GM18867 (cell line): ENCODE data around the gene ALDH1A2.

Experiments used
- ATAC-seq: cut with Tn5 transposase; IDR thresholded peaks from one replicate; pipeline ENCODE4 v1.9.1; 2021; ENCODE audit warnings: mild to moderate bottlenecking, moderate library complexity; ENCODE audit not compliant: unreplicated experiment

ALDH1A2 gene

GRCh38 chr15:57947282-57947681 is 118.2 kb downstream of the ALDH1A2 start:
- ATAC-seq: no peak

DNA sequence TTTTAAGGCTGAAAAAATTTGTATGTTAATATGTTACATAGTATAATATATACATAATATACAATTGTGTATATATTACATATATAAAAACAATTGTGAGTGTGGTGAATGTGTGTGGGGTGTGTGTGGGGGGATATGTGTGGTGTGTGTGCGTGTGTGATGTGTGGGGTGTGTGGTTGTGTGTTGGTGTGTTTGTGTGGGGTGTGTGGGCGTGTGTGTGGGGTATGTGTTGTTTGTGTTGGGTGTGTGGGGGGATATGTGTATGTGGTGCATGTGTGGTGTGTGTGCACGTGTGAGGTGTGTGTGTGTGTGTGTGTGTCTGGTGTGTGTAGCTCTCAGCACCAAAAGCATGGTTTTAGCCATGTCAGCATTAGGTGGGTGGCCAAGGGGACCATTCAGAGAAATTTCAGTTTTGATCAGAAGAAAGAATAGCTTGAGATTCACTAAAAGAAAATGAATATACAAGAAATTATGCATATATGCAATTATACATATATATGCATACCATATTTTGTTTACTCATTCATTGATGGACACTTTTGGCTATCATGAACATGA is 118.9 kb downstream of the ALDH1A2 start:
- no peak for ATAC-seq

DNA sequence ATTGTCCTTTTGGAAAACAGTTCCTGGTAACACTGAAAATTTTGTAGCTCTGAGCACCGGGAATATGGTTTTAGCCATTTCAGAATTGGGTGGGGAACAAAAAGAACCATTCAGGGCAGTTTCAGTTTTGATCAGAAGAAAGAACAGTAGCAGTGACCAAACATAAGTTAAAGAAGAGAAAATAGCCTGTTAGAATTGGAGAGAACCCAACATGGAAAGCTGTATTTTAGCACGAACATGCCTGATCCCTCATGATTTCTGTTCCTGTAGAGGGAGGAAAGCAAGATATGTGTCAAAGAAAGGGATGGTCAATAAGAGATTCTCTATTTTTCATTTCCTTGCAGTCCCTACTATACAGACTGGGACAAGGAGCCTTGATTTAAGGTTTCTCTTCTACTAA is 119.9 kb downstream of the ALDH1A2 start:
- ATAC-seq: no peak

- ATAC-seq: no peak
Observed at GRCh38 chr15:57943754-57944420, 121.6 kb downstream of the ALDH1A2 start.

DNA sequence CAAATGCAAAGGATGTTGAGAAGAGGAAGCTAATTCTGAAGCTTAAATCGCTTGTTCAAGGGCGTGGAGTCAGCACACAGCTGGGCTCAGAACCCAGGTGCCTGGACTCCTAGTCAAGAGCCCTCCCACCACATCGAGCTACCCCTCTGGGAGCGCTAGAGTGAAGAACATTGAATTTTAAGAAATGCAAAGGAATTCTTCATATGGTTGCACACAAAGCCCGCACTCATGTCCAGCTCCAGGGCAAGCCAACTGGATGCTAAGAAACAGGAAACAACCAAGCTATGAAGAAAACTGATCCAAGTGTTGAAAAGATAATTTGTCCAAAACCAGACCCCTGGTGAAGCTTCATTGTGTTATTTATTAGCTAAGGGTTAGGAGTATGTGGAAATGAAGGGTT is 122.3 kb downstream of the ALDH1A2 start:
- ATAC-seq: no peak

- ATAC-seq: no peak
Observed at GRCh38 chr15:57941816-57942215, 123.7 kb downstream of the ALDH1A2 start.

GRCh38 chr15:57932348-57932747 is 133.2 kb downstream of the ALDH1A2 start:
- no peak for ATAC-seq

GRCh38 chr15:57931570-57931969 is 133.9 kb downstream of the ALDH1A2 start:
- no peak for ATAC-seq

- ATAC-seq: no peak
Observed at GRCh38 chr15:57927091-57927631, 138.3 kb downstream of the ALDH1A2 start.

DNA sequence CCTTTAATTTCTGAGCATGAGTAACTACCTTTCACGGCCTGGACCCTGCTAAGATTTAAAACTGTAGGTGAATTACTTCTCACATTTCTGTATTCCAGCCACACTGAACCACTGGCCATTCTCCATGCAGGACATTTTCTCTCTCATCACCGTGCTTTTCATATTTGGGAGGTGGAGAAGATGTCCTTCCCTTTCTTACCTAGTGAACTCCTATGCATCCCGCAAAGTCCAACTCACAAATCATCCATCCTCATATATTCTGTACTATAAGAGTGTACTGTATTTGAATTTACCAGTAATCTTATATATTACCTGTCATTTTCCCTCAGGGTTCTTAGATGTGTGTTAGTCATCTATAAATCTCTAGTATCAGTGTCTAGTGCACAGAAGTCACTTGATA is 139.9 kb downstream of the ALDH1A2 start:
- ATAC-seq: no peak

DNA sequence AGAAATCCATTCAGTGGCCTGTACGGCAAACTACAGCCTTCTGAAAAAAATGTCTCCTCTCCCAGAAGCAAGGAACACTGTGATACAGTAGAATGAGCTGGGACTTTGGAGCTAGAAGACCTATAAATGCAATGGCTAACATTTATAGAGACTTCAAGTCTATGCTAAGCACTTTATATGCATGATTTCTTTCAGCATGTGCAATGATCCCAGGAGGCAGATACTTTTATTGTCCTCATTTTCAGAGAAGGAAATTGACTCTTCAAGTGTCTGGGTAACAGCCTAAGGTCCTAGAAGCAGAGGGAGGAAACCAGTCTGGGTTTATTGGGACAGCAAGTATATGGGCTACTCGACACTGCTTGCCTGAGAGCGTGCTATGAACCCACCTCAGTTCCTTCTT is 140.9 kb downstream of the ALDH1A2 start:
- ATAC-seq: no peak

DNA sequence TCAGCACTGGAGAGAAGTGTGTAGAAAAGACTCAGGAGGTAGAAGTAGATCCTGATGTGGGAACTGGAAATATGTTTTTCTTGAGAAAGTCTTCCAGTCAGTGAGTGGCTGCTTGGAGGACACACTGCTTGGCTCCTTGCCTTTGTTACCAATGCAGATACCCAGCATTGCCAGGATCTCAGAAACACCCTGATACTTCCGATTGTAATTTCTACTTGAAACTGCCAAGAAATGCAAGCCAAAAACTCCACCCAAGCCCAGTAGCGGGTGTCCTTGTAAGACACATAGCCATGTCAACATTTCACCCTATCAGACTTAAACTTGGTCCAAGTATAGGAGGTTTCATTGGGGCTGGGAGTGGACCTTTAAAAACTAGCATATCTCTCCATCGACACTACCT is 141.8 kb downstream of the ALDH1A2 start:
- no peak for ATAC-seq

GRCh38 chr15:57923306-57923705 is 142.2 kb downstream of the ALDH1A2 start:
- no peak for ATAC-seq

DNA sequence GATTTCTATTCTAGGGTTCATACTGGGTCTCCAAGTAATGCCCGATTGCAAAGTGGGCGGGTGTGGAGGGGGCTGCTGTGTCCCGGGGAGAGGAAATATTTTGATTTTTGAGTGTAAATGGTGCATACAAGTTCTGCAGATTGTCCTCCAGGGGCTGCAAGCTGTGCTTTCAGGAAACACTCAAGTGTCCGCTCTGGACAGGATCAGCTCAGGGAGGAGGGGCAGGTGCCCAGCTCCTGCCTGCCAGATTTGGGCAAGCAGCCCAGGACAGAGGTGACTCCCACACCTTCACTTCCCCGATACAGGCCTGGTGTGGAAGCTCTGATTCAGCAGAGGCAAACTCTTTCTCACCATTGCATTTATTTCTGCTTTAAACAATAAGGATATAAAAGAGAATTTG is 142.7 kb downstream of the ALDH1A2 start:
- no peak for ATAC-seq

- ATAC-seq: no peak
Observed at GRCh38 chr15:57921371-57921770, 144.1 kb downstream of the ALDH1A2 start.

GRCh38 chr15:57920911-57921310 is 144.6 kb downstream of the ALDH1A2 start:
- ATAC-seq: no peak

DNA sequence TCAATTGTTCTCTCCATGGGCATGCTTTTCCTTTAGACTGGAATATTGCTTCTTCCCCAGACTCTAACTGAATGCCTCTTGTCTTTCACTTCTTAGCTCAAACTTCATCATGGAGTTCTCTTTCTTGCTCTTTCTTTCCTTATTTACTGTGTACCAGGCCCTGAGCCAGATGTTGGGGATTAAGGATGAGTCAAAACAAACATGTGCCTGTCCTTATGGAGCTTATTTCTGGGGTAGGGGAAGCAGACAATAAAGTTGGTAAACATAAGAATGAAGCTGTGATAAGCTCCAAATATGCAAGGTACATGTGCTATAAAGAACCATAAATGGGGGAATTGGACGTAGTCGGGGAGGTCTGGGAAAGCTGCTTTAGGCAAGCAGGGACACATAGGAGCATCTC is 145.8 kb downstream of the ALDH1A2 start:
- no peak for ATAC-seq

- no peak for ATAC-seq
Observed at GRCh38 chr15:57917998-57918397, 147.5 kb downstream of the ALDH1A2 start.

DNA sequence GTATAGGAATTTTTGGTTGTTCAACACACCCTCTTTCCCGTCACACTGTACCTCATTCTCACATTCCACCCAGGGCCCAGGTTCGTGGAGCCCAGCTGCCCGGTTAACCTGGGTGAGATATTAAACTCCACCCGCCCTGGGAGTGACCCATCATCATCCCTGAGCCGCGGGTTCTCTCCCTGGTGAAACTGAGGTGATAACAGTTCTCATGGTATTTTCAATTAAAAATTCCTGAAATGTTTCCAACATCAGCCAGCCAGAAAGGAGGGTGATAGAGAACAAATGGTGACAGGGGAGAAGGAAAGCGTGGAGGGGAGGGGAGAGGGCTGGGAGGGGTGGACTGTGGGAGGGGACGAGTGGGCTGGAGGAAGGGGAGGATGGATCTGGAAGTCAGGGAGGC is 148.8 kb downstream of the ALDH1A2 start:
- no peak for ATAC-seq

DNA sequence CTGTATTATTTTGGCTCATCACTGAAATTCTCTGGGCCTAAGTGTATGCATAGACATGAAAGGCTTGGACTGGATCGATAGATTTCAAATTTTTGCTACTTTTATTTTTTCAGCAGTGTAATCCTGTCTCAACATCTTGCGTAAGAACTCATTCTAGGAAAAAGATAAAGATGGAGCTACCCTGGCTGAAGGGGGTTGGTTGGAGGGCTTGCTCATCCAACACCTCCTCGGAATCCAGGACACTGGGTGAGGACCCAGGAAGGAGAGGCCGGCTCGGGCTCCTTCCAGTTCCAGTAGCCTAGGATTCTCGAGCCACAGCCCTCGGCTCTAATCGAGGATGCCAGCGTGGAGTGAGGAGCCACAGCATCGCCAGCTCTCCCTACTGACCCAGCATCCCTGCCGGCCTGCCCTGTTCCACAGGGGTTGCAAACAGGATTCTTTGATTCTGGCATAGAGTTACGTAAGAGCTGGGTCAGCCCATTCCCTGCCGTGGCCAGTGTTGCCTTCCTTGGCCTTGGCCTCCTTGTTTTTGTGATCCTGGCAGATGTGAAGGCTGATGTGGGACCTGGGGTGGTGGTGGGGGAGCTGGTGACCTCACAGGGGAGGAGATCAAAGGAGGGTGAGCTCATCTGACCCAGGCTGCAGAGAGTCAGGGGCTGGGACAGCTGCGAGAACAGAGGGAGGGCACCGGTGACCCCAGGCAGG is 149.5 kb downstream of the ALDH1A2 start:
- no peak for ATAC-seq

GRCh38 chr15:57914350-57915055 is 151.0 kb downstream of the ALDH1A2 start:
- ATAC-seq: no peak

DNA sequence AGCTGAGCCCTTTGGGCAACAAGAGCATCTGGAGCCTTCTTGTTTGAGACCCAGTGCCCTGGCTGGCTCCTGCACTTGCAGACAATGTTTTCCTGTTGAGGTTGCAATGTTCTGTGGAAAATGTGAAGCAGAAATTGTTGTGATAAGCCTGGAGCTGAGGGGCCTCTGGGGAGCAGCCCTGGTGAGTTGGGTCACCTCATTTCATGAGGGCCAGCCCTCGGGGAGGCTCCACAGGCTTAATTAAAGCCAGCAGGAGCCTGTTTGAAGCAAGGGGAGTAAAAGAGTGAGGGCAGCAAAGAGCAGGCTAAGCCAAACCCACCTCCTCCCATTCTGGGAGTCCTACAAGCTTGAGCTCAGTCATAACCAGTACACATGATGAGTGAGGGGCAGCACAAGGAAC is 154.3 kb downstream of the ALDH1A2 start:
- no peak for ATAC-seq
